Fibroblast of pulmonary artery (primary cell): ENCODE data around the gene SIM1.

ENCODE experiments used
- DNase-seq: peaks from one replicate; pipeline ENCODE4 v3.0.0-alpha.2; 2010; ENCODE audit warnings: low read depth
- H3K4me3 ChIP-seq: replicated peaks from 2 replicates; pipeline ENCODE4 v1.5.1; 2011; ENCODE audit warnings: low read depth, mild to moderate bottlenecking, control low read depth, low read length, moderate library complexity
- TF ChIP-seq, protein P1 (sequence below): IDR thresholded peaks from 2 replicates; pipeline ENCODE4 v1.5.1; 2011; ENCODE audit warnings: mild to moderate bottlenecking, control low read depth, low read length, inconsistent platforms; ENCODE audit errors: missing control alignments

Gene SIM1

DNA sequence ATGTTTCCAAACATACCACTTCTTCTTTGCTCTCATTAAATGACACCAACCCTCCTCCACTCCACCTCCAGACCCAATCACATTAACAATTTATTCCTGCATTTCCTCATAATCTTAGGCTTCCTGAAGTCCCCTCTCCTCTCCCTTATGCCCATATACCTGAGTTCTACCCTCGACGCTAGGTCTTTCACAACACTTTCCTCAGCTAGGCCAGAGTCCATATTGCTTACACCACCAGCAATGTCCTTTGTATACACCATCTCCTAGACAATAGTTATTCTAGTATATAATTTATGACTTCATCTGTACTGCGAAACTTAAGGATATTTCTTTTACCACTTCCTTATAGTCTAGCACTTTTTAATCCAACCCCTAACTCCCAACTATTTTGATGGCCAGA is 47.7 kb downstream of the SIM1 start:
- no peak for DNase-seq
- TF ChIP-seq, protein P1, sequence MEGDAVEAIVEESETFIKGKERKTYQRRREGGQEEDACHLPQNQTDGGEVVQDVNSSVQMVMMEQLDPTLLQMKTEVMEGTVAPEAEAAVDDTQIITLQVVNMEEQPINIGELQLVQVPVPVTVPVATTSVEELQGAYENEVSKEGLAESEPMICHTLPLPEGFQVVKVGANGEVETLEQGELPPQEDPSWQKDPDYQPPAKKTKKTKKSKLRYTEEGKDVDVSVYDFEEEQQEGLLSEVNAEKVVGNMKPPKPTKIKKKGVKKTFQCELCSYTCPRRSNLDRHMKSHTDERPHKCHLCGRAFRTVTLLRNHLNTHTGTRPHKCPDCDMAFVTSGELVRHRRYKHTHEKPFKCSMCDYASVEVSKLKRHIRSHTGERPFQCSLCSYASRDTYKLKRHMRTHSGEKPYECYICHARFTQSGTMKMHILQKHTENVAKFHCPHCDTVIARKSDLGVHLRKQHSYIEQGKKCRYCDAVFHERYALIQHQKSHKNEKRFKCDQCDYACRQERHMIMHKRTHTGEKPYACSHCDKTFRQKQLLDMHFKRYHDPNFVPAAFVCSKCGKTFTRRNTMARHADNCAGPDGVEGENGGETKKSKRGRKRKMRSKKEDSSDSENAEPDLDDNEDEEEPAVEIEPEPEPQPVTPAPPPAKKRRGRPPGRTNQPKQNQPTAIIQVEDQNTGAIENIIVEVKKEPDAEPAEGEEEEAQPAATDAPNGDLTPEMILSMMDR = no peak
- H3K4me3 ChIP-seq = no peak overlapping the region

DNA sequence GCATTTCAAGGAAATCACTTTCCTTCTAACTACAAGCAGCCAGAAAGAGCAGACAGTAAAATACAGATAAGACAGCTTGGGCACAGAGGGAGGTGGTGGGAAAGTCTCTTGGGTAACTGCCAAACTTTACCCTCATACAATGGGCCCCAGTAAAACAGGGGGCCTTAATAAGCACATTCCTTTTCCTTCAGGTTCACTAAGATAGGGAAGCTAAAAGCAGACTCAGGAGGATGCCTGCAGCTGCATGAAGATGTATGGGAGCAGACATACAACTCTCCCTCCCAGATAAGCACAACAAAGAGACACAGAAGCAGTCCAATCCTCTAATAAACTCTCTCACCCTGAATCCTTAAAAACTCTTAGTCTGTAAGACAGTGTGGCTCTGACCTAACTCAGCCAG is 49.0 kb downstream of the SIM1 start:
- H3K4me3 ChIP-seq = no peak overlapping the region
- no peak for DNase-seq
- TF ChIP-seq, protein P1 = no peak

DNA sequence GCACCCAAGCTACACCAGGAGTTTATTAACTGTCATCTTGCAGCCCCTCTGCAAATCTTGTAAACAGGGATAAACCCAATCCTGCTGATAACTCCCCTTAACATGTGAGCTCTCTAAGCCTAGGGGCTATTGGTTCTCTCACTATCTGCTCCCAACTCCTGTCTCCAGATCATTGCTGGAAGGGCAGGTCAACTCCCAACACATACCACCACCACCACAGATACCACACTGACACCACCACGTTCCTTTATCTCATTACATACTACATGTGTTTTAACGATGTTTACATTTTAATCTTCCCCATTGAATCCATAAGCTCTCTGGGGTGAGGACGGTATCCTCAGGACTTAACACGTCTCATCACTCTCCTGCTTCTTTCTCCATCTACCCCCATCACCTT is 51.8 kb downstream of the SIM1 start:
- no peak for DNase-seq
- H3K4me3 ChIP-seq = no peak overlapping the region
- TF ChIP-seq, protein P1 = no peak

DNA sequence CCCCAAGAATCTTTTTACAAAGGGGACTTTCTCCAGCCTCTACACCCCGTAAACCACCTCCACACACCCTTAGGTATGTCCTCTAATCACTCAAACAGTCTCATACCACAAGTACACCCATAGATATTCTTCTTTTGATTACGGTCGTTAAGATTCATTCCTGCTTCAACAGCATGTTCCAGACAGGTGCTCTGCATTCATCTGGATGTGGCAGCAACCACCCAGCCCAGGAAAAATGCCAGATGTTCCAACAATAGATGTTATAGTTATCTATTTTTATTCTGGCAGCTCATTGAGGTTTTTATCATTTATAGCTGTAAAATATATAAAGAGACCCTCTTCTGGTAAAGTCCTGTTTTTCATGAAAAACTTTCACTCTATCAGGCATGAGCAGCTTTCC is 60.7 kb downstream of the SIM1 start:
- TF ChIP-seq, protein P1 = no peak
- no peak for DNase-seq
- H3K4me3 ChIP-seq = no peak overlapping the region

DNA sequence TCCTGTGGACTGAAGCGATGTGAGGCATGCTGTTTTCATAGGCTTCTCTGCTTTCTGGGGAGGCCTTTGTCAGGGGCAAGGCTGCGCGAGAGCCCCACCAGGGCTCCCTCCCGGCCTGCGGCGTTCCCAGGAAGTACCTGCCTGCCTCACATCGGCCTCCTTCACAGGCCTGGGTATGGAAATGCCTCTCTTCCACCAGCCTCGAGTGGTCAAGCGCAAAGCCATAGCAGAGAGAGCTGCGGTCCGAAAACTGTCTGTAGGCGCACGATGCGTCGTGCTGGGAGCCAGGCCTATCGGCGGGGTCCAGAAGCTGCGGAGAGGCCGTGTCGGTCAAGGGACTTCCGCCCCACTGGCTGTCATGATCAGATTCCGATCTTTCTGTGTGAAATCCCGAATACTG is 71.2 kb downstream of the SIM1 start:
- no peak overlapping the region for H3K4me3 ChIP-seq
- DNase-seq = no peak
- TF ChIP-seq, protein P1 = no peak

DNA sequence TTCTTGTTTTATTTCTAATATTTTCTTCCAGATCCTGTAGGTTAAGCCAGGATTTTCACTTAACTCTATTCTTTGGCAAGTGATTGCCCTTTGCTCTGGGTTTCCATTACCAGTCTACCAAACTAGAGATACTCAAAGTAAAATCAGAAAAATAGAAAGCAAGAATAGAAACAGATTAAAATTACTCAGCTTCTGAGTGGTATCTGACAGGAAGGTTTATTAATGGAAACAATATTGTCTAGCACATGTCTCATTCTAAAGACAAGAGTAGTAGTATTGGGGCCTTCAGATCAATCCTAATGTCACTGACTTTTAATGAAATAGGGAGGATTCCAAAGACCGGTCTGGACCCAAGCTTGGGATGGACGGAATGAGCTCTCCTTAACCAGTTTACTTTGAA is 72.3 kb downstream of the SIM1 start:
- DNase-seq = no peak
- TF ChIP-seq, protein P1 = no peak
- H3K4me3 ChIP-seq = no peak overlapping the region

DNA sequence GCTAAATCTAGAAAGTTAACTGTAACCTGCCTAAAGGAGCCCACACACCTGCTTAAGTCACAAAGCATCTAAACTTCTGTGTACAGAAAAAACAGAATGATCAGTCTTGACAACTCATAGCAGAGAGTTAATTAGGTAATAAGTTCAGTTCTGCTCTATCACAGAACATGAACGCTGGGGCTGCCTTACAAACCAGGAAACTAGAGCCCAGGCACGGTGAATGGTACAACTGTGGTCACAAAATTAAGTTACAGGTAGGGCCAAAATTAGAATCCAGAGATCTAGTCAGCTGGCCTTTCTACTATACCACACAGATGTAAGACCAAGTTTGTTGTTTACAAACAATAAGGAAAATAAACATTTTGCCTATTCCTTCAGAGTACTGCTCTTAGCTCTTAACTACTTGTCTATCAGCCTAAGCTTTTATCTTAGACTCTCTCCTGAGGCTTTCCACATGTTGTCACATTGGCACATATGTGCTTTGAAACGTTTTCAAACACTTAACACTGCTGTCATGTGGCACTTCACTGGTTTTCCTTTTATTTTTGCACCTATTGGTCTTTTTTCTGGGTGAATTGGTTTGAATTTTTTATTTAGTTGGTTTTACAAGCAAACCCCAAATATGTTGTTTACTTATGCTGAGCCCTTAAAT is 75.7 kb downstream of the SIM1 start:
- H3K4me3 ChIP-seq = no peak overlapping the region
- TF ChIP-seq, protein P1 = no peak
- DNase-seq = no peak
